Measurements from ENCODE around the gene TEAD1. TPM values are rescaled to one million over a fixed set of nuclear protein-coding genes. Genes with fewer than 3 reads are reported as not detected.

TEAD1 gene
- total and polyA plus RNA-seq, 9 of the 15 experiments (the other 6 are each of a cell fraction or from before 2014, with no cell fraction given), result 1.7 to 17.7 (median 10.8) TPM

DNA sequence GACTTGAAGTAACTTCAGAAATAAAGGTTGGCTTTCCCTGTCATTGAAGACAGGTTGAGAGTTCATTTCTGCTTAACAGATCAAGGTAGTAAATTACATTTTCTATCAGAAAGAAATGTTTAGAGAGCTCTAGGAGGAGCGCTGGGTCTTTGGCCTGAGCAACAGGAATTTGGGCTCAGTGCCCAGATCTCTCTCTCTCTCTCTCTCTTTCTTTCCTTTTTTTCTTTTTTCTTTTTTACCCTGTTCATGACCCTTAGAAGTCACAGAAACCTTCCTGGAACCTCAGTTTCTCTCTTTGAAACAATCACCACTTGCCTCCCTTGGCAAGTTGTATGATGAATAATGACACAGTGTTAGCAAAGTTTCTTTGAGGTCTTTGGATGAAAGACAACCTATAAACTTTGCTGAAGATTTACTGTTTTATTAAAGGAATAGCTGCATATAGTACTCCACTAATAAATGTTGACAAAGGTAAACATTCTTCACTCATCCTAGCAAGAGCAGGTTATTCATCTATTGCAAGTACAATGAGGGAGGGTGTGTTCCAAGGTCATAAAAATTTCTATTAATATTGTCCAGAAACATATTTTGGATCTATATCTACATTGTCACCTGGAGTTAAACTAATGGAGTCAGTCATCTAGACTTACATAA is 299.4 kb downstream of the TEAD1 start:
- no peaks in the 10 kb centered on the region for H3K9me3 ChIP-seq (replicated peaks; ENCODE audit: control insufficient read depth, insufficient read depth, low read depth, low read length)
- TF ChIP-seq ZNF431 (CRISPR knock-in tag; IDR thresholded peaks at IDR 0.05) (no peak), ZBTB40 (IDR thresholded peaks at IDR 0.05) (no peak), ZBTB40 (CRISPR knock-in tag; IDR thresholded peaks at IDR 0.05) (no peak), SMAD3 (CRISPR knock-in tag; conservative IDR thresholded peaks at IDR 0.05) (no peak), SMAD1 (IDR thresholded peaks at IDR 0.05; ENCODE audit: low read depth, low read length, partially characterized antibody) (no peak), GATAD2A (IDR thresholded peaks at IDR 0.05) (no peak), ATF4 (CRISPR knock-in tag; IDR thresholded peaks at IDR 0.05) (no peak), NFIC (IDR thresholded peaks at IDR 0.05) (peak; percentile 52)
- no peak for FAIRE-seq
- no peak overlapping the region for H3K4me2 ChIP-seq (ENCODE audit: insufficient read depth, low read length)
- intact Hi-C loops (cut with micrococcal nuclease) (no loop called here), in situ Hi-C loops (cut with MboI) (no loop called here)
- no peaks in the 10 kb centered on the region for H3K9me1 ChIP-seq (ENCODE audit: control insufficient read depth, insufficient read depth, low read length)
- H3K4me1 ChIP-seq (replicated peaks in 1 of 2; ENCODE audit: control insufficient read depth in 2 of 2, insufficient read depth in 2 of 2, low read length in 2 of 2), result peaks cover 0 to 7% of the 10 kb centered on the region in 2 experiments; a peak in 3 of 5 replicates
- H4K20me1 ChIP-seq (replicated peaks; ENCODE audit: control insufficient read depth, insufficient read depth, low read length), result peaks cover 10% of the 10 kb centered on the region; the same call in 1 of the 2 replicates
- no peak overlapping the region for H3K27ac ChIP-seq (ENCODE audit: extremely low read depth, low read depth, low read length)
- no peak overlapping the region for H3K4me3 ChIP-seq
- H3K79me2 ChIP-seq (ENCODE audit: control insufficient read depth, insufficient read depth, low read length), result peaks cover 27% of the 10 kb centered on the region
- ATAC-seq, result no peak
- no TSS peak for BruUV-seq (replicated peaks)
- CTCF ChIA-PET (ENCODE audit: low intra/inter-chr PET ratio), result no interaction called here
- no peak for DNase-seq (ENCODE audit: extremely low read depth in 1 of 4, low spot score in 3 of 4)
- H3K9ac ChIP-seq (ENCODE audit: insufficient read depth in 1 of 2, low read depth in 2 of 2, low read length in 2 of 2), result no peak overlapping the region
- no peak overlapping the region for H2AFZ ChIP-seq (ENCODE audit: low read depth, low read length)
- H3K36me3 ChIP-seq (ENCODE audit: control insufficient read depth, insufficient read depth, low read length), result peaks cover 65% of the 10 kb centered on the region
- WGBS (ENCODE audit: insufficient coverage, low coverage, missing lambda C conversion rate), result 92% methylated on average over 1 of the region's 1 CpG
- H3K27me3 ChIP-seq (ENCODE audit: control insufficient read depth in 2 of 2, insufficient read depth in 2 of 2, low read length in 2 of 2), result no peaks in the 10 kb centered on the region
- POLR2A ChIA-PET, result interaction anchor here (0.6 to 2.1 kb wide), 6 partner anchors 11 to 647 kb away, joined by 3 to 10 read pairs (median 6); no protein-coding TSS in a partner anchor
